GM18499 (cell line): ENCODE results near the gene PIP4K2A.
"Not testable (repeated sequence)": the region's sequence is repeated elsewhere in the genome, so short reads cannot be mapped to it uniquely, and the experiment has no call there.

Source experiments
- ATAC-seq: cut with Tn5 transposase; IDR thresholded peaks from one replicate; pipeline ENCODE4 v1.9.1; 2021; ENCODE audit warnings: moderate number of reproducible peaks; ENCODE audit not compliant: insufficient read depth, unreplicated experiment

PIP4K2A gene

DNA sequence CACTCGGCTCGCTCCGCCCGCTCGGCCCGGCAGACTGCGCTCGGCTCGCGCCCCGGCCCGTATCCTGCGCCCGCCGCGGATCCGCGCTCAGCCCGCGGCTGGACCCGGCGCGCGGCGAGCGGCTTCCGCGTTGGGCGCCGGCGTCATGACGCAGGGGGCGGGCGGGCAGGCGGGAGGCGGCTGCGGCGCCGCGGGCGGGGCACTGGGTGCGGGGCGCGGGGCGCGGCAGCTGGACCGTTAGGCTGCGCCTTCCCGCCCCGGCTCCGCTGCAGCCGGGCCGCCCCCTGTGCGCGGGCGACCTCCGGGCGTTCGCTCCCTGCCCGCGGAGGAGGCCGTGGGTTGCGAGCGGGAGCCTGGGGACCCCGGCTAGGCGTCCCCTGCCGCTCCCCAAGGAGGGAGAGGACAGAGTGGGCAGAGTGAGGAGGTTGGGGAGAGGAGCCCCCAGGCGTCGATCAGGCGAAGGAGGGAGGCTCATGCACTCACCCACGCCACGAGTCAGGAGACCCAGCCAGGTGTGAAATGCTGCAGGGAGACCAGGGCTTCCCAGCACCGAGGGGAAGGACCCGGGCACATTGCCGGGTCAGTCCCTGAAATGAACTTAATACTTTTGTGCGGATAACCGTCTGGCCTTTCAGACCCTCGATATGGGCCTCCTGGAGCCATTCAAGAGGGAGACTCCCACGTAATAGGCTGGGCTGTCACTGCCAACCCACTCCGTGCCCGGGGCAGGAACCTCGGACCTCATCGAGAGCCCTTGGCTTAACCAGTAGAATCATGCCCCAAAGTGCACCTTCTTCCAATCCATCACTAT, at the start of gene PIP4K2A:
PIP4K2A (minus strand) TSS at position 100 of the 811 bp plus-strand sequence. CDS start 252 bp downstream, outside the sequence.
- ATAC-seq: peak; percentile 41

GRCh38 chr10:22761569-22762220, 47.3 kb upstream of the PIP4K2A start:
- ATAC-seq: no peak

GRCh38 chr10:22760025-22760424, 45.6 kb upstream of the PIP4K2A start:
- ATAC-seq: no peak

- no peak for ATAC-seq
These were observed 44.5 kb upstream of the PIP4K2A start for GRCh38 chr10:22758867-22759266.

DNA sequence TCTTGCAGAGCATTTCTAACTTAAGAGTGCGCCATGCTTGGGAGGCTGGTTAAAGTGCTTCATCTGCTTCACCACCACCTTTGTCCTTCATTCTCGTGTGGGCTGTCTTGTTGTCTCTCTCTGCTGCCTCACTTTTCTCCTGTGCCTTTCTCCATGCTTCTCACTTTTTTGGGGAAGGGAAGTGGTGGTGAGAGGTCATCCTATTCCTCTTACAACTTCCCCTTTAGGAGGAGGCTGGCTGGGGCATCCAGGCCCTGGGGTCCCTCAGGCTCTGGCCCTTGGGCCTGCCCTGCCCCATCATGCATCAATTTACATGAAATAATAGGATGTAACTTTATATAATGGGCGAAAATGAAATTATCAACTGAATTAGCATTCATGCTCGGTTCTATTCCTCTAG, 39.9 kb upstream of the PIP4K2A start:
- ATAC-seq: no peak

- ATAC-seq: no peak
These were observed 39.4 kb upstream of the PIP4K2A start for GRCh38 chr10:22753786-22754185.

DNA sequence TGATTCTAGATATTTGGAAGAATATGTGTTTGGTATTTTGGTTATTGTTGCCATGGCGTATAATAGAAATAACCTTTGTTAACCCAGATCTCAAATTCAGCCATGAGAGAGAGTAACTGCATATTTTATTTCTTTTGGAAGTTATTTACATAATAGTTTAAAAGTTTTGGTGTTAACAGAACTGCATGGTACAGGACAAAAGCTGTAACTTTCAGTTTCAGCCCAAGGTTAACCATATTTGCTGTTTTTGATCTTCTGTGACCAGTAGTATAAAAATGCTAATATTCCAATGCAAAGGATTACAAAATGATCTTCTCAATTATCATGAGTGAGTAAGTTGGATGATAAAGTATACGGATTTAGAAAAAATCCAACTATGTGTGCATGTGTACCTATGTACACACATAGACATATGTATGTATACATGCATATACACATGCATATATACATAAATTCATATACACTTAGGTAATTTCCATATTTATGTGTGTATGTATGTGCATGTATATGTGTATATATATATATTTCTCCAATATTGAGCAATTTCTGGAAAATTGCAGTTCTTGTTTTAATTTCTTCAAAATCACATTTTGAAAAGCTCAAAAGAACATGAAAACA, 38.0 kb upstream of the PIP4K2A start:
- no peak for ATAC-seq

DNA sequence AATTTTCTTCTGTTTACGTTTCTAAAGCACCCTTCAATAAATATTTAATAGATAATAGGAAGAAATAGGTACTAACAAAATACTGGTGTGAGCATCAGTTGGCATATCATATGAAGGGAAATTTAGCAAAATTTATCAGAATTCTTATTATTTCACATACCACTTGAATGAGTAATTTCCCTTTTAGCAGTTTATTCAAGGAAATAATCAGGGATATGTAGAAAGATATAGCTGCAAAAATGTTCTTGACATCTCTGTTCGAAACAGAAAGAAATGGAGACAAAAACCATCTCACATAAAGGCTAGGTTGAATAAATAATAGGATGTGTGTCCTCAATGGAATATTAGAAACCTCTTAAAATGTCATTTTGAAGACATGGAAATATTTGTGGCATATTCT, 35.8 kb upstream of the PIP4K2A start:
- ATAC-seq: no peak

DNA sequence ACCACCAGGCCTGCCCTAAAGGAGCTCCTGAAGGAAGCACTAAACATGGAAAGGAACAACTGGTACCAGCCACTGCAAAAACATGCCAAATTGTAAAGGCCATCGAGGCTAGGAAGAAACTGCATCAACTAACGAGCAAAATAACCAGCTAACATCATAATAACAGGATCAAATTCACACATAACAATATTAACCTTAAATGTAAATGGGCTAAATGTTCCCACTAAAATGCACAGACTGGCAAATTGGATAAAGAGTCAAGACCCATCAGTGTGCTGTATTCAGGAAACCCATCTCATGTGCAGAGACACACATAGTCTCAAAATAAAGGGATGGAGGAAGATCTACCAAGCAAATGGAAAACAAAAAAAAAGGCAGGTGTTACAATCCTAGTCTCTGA, 30.5 kb upstream of the PIP4K2A start:
- ATAC-seq: not testable (repeated sequence)

DNA sequence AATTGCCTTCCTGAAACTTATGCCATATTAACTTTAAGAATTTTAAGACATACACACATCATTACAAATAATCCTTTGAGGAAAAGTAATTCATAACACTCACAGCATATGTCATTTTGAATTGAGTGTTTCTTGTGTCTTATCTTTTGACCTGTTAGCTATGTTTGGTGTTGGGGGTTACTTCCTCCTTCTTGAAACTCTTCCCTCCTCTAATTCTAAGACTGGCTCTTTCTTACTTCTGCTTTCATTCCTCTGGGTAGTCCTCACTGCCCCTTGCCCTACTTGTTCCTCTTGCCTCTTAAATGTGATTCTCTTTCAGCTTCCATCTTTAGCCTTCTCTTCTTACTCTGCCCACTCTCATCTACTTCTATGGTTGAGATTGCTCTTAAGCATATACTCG, 28.3 kb upstream of the PIP4K2A start:
- peak; percentile 97 for ATAC-seq

DNA sequence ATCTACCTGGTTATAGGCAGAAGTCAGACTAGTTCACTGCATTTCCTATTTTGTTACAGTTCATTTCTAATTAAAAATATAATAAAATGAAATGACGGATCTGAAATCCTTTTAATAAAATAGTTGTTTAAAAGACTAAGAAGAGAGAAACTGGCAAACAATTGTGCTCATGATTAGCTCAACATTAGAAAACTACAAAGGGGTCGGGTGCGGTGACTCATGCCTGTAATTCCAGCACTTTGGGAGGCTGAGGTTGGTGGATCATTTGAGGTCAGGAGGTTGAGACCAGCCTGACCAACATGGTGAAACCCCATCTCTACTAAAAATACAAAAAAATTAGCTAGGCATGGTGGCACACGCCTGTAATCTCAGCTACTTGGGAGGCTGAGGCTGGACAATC, 27.3 kb upstream of the PIP4K2A start:
- ATAC-seq: not testable (repeated sequence)

- no peak for ATAC-seq
These were observed 25.8 kb upstream of the PIP4K2A start for GRCh38 chr10:22740180-22740579.

DNA sequence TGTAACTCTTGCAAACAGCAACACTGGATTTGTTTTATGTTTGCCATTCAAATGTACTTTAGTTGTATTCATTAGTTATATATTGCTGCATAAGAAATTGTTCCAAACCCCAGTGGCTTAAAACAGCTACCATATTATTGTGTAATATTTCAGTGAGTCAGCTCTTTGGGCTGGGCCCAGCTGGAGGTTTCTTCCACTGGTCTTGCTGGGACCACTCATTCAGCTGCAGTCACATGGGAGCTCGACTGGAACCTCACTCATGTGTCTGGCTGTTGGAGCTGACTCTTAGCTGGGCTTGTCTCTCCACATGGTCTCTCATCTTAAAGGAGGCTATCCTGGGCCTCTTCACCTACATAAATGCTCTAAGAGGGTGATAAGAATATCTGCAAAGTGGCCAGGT, 23.2 kb upstream of the PIP4K2A start:
- no peak for ATAC-seq

DNA sequence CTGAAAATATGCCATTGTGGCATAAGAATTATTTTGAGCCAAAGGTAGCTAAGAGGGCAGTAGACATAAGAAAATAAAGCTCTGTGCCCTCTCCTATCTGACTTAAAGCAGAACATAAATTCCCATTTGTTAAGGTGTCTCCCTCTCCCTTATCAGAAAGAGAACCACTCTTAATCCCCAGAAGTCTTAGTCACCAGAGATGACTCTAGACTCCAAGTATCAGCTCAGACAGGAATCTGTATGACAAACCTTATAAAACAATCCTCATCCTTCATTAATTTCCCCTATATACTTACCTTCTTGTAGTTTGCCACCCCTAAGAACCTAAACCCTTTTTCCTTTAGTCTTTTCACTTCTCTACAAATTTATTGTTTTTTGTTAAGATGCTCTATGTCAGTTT, 21.8 kb upstream of the PIP4K2A start:
- ATAC-seq: no peak

- ATAC-seq: no peak
These were observed 19.6 kb upstream of the PIP4K2A start for GRCh38 chr10:22733992-22734391.

DNA sequence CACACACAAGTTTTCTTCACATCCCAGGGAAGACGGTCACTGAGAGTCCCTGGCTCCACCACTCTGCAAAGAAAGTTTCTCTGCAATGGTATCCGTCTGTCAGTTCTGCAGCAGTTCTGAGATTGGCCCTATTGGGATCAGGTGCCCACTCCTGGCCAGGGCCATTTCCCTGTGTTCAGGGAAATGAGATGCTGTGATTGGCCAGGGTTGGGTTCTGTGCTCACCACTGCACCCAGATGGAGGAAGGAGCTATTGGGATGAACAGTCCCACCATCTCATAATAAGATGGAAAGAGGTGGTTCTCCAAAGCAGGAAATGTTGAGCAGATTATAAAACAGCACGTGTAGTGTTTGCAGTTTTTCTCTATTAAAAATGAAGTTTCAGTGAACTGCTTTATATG, 13.3 kb upstream of the PIP4K2A start:
- ATAC-seq: no peak

DNA sequence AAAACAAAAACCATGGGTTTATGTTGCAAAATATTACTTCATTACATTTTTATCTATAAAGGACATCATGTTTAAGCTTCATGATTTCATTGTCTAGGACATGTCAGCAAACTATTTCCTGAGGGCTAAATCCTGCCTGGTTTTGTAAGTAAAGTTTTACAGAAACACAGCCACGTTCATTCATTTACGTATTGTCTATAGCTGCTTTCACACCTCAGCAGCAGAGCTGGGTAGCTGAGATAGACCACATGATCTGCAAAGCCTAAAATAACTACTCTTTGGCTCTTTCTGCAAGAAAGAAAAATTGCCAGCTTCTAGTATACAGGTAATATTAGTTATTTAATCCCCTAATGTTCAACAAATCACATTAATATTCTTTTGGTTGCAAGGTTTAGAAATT, 12.7 kb upstream of the PIP4K2A start:
- no peak for ATAC-seq

DNA sequence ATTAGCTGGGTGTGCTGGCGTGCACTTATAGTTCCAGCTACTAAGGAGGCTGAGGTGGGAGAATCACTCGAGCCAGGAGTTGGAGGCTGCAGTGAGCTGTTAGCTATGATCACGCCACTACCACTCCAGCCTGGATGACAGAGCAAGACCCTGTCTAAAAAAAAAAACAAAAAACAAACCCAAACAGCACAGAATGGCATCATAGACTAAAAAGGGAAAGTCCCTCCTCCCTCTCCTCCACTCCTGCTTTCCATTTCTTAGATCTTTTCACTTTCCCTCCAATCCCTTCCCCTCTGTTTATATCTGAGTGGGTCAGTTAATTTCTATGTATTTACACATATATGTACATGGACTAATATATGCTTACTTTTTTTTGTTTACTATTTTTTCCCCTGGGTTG, 10.4 kb upstream of the PIP4K2A start:
- no peak for ATAC-seq

DNA sequence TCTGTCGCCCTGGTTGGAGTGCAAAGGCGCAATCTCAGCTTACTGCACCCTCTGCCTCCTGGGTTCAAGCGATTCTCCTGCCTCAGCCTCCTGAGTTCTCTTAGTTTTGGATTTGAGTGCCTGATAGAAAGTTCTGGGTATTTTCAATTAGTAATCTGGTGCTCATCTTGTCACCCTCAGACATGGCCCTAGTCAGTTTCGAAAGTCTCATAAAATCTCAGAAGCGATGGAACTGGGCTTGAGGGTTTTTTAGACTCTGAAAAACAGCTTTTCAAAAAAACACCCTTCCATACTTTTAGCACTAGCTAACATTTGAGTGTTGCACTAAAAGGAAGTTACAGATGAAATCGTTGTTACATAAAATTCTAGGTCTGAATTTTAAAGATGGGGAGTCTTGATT, 9.4 kb upstream of the PIP4K2A start:
- peak; percentile 39 for ATAC-seq

GRCh38 chr10:22723343-22723779, 9.0 kb upstream of the PIP4K2A start:
- ATAC-seq: peak; percentile 51

DNA sequence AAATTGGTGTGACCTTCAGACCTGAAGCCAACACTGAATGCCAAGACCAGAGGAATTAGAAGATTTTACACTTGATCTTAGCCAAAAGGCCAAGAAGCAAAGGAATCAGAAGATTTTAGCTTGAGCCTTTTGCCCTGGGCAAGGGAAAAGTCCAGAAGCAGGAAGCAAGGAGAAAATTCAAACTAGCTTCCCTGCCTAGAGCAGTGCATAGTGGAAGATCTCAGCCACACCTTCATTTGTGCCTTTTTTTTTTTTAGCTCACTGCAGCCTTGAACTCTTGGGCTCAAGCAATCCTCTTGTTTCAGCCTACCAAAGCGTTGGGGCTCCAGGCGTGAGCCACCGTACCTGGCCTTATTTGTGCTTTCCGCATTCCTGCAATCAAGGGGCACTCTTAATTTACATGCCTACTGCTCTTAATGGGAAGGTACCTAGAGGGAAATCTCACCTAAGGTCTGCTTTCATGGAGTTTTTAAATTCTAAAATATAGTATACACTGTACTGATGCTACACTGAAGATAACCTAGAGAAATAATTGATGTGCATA, 8.3 kb upstream of the PIP4K2A start:
- no peak for ATAC-seq
